Measurements from ENCODE around the gene SYNE1.

Gene SYNE1

GRCh38 chr6:152096863-152097496, 540.2 kb downstream of the SYNE1 start:
- H3K4me3 ChIP-seq (ENCODE audit: low read depth, low read length): no peak overlapping the region
- TF ChIP-seq, protein P1, sequence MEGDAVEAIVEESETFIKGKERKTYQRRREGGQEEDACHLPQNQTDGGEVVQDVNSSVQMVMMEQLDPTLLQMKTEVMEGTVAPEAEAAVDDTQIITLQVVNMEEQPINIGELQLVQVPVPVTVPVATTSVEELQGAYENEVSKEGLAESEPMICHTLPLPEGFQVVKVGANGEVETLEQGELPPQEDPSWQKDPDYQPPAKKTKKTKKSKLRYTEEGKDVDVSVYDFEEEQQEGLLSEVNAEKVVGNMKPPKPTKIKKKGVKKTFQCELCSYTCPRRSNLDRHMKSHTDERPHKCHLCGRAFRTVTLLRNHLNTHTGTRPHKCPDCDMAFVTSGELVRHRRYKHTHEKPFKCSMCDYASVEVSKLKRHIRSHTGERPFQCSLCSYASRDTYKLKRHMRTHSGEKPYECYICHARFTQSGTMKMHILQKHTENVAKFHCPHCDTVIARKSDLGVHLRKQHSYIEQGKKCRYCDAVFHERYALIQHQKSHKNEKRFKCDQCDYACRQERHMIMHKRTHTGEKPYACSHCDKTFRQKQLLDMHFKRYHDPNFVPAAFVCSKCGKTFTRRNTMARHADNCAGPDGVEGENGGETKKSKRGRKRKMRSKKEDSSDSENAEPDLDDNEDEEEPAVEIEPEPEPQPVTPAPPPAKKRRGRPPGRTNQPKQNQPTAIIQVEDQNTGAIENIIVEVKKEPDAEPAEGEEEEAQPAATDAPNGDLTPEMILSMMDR (IDR thresholded peaks at IDR 0.05; ENCODE audit: borderline replicate concordance, insufficient read depth, low read depth, low read length): no peak

DNA sequence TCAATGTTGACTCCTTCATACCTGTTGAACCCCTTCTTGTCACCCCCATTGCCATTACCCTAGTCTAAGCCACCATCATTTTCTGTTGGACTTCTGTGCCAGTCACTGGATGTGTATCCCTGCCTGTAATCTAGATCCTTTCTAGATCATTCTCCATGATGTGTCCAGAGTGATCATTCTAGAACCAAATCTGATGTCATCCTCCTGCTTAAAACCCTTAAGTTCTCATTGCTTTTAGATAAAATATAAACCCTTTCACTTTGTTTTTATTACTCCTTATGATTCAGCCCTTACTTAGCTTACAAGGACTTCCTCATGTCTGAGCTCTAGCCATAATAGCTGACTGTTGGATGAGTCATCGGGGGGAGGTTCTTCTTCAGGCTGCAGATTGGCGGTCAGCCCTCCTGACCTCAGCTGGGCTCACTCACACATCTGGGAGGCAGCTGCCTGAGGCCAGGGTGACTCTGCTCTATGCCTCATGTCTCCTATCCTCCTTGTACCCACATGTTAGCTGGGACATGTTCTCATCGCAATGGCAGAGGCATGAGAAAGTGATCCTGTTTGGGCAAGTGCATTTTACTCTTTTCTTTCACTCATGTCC, 542.1 kb downstream of the SYNE1 start:
- H3K4me3 ChIP-seq (ENCODE audit: low read depth, low read length): no peak overlapping the region
- TF ChIP-seq, protein P1 (IDR thresholded peaks at IDR 0.05; ENCODE audit: borderline replicate concordance, insufficient read depth, low read depth, low read length): no peak

DNA sequence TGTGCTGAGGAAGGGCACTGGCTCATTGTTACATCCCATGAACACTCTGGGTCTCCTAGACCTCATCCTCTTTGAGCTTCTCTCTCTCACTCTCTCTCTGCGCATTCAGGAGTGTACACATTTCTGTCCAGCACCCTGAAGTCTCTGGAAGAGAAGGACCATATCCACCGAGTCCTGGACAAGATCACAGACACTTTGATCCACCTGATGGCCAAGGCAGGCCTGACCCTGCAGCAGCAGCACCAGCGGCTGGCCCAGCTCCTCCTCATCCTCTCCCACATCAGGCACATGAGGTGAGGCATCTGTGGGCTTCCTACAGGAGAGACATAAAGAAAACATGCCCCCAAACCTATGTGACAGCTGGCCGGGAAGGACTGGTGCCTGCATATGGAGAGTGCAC, 542.9 kb downstream of the SYNE1 start:
- TF ChIP-seq, protein P1 (IDR thresholded peaks at IDR 0.05; ENCODE audit: borderline replicate concordance, insufficient read depth, low read depth, low read length): no peak
- H3K4me3 ChIP-seq (ENCODE audit: low read depth, low read length): no peak overlapping the region

DNA sequence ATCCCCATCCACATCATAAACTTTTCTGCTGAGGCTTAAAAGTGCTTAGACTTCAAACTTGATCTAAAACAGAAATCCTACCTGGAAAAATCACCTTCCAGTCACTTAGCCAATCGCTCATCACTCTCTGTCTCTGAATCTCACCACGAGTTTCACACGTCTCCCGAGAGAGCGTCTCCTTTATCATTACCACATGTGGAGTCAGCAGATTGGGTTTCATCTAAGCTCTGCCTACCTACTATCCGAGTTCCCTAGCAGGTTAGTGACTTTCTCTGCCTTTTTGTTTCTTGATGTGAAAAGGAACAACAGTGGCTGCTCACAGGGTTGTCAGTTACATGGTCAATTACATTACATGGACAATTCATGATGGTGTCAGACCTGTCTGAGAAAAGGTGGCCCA, 543.5 kb downstream of the SYNE1 start:
- TF ChIP-seq, protein P1 (IDR thresholded peaks at IDR 0.05; ENCODE audit: borderline replicate concordance, insufficient read depth, low read depth, low read length): no peak
- no peak overlapping the region for H3K4me3 ChIP-seq (ENCODE audit: low read depth, low read length)

- H3K4me3 ChIP-seq (ENCODE audit: low read depth, low read length): no peak overlapping the region
- TF ChIP-seq, protein P1 (IDR thresholded peaks at IDR 0.05; ENCODE audit: borderline replicate concordance, insufficient read depth, low read depth, low read length): no peak
Observed at GRCh38 chr6:152091851-152092341, 545.3 kb downstream of the SYNE1 start.

DNA sequence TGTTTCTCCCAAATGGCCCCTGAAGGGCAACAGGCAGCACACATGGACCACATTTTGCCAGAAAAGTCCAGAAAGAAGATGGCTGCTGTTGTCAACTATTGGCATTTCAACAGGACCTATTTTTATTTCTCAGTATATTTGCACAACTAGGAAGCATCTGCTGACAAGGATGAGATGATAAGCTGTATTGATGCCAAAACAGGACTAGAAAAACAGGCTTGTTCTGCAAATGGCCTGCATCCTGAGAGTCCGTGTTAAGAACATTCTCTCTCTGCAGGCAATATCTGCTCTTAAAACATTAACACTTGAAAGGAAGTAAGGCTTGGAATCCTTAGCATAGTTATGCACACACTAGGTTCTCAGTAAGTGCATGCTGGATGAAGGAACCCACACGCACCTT, 546.0 kb downstream of the SYNE1 start:
- H3K4me3 ChIP-seq (ENCODE audit: low read depth, low read length): no peak overlapping the region
- TF ChIP-seq, protein P1 (IDR thresholded peaks at IDR 0.05; ENCODE audit: borderline replicate concordance, insufficient read depth, low read depth, low read length): no peak

DNA sequence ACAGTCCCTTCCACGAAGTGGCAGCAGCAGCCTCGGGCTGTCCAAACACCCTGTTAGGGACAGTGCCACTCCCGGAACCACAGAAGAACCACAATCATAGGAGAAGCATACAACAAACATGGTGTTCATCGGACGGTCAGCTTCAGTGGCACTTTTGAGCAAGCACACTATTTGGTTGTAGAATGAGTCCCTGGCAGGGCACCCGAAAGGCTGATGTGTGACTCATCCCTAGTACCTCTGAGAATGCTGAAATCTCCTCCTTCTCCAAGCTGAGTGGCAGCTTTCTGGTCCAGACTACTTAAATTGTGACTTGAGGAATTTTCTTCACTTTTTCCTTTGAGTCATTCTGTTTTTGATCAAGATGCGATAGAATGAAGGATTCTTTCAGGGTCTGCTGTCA, 547.2 kb downstream of the SYNE1 start:
- no peak overlapping the region for H3K4me3 ChIP-seq (ENCODE audit: low read depth, low read length)

More for the DNA sequence above, 547.2 kb downstream of the SYNE1 start:
- TF ChIP-seq, protein P1 (IDR thresholded peaks at IDR 0.05; ENCODE audit: borderline replicate concordance, insufficient read depth, low read depth, low read length): no peak
